OCI-LY7 (cell line): Measurements from ENCODE around the gene NPAS2. TPM values are rescaled to one million over a fixed set of nuclear protein-coding genes. Genes with fewer than 3 reads are reported as not detected.

Experiments
- BruUV-seq: library from RNA; stranded (reverse); fragments of 400-500 nt; replicated peaks from 2 replicates; lab custom pipeline; 2021; lab: Mats Ljungman, UMichigan
- CTCF ChIA-PET: fragments of 300-600 bp; sonication (Branson Sonifier 250); formaldehyde crosslinking; loops from one replicate; lab custom pipeline; 2022; ENCODE audit warnings: antibody characterized with exemption; ENCODE audit not compliant: unreplicated experiment; lab: Charles Lee
- POLR2A ChIA-PET: fragments of 300-600 bp; sonication (Branson Sonifier 250); formaldehyde crosslinking; loops from one replicate; lab custom pipeline; 2022; ENCODE audit warnings: antibody characterized with exemption; lab: Charles Lee
- DNase-seq: peaks from one replicate; pipeline ENCODE4 v3.0.0-alpha.2; 2015; ENCODE audit warnings: low spot score
- H2AFZ ChIP-seq: fragments of 200-600 bp; sonication (generic), shearing (Covaris generic); 2 replicates; pipeline ENCODE4 v1.6.1; 2014; ENCODE audit warnings: mild to moderate bottlenecking, antibody characterized with exemption, low read length, moderate library complexity
- H3K27ac ChIP-seq: fragments of 200-600 bp; sonication (generic); 2 replicates; pipeline ENCODE4 v1.5.1; 2014; ENCODE audit warnings: mixed run types, low read depth, mild to moderate bottlenecking, moderate library complexity, low read length, inconsistent platforms; ENCODE audit not compliant: poor library complexity, severe bottlenecking
- H3K36me3 ChIP-seq: fragments of 200-600 bp; sonication (generic); 2 replicates; pipeline ENCODE4 v1.6.1; 2014; ENCODE audit warnings: mild to moderate bottlenecking, antibody characterized with exemption, low read length, moderate library complexity, mixed read lengths; ENCODE audit not compliant: insufficient read depth
- H3K4me1 ChIP-seq: fragments of 200-600 bp; sonication (generic); 2 replicates; pipeline ENCODE4 v1.5.1; 2014; ENCODE audit warnings: mild to moderate bottlenecking, low read length; ENCODE audit not compliant: insufficient read depth, poor library complexity, severe bottlenecking
- H3K4me2 ChIP-seq: fragments of 200-600 bp; sonication (generic); 2 replicates; pipeline ENCODE4 v1.6.1; 2014; ENCODE audit warnings: mild to moderate bottlenecking, low read length
- H3K4me3 ChIP-seq: fragments of 200-600 bp; sonication (generic); 2 replicates; pipeline ENCODE4 v1.5.1; 2014; ENCODE audit warnings: mild to moderate bottlenecking, low read depth, low read length; ENCODE audit not compliant: poor library complexity, severe bottlenecking
- H3K79me2 ChIP-seq: fragments of 200-600 bp; sonication (generic); 2 replicates; pipeline ENCODE4 v1.6.1; 2016; ENCODE audit warnings: low read depth, mild to moderate bottlenecking, low read length, moderate library complexity, mixed read lengths; ENCODE audit not compliant: insufficient read depth
- H3K9me2 ChIP-seq: fragments of 200-600 bp; sonication (generic); 2 replicates; pipeline ENCODE4 v1.6.1; 2016; ENCODE audit warnings: mild to moderate bottlenecking, low read length, mixed read lengths; ENCODE audit not compliant: insufficient read depth
- H3K9me3 ChIP-seq: fragments of 200-600 bp; sonication (generic); 2 replicates; pipeline ENCODE4 v1.6.1; 2014; ENCODE audit warnings: mild to moderate bottlenecking, mixed run types, low read length, mixed read lengths
- H4K20me1 ChIP-seq: fragments of 200-600 bp; sonication (generic); 2 replicates; pipeline ENCODE4 v1.6.1; 2014; ENCODE audit warnings: mild to moderate bottlenecking, antibody characterized with exemption, low read length, moderate library complexity, mixed read lengths; ENCODE audit not compliant: insufficient read depth
- CTCF ChIP-seq: fragments of 200-600 bp; sonication (generic); conservative IDR thresholded peaks from 2 replicates; pipeline ENCODE4 v1.5.1; 2014; ENCODE audit warnings: mild to moderate bottlenecking, antibody characterized with exemption, low read length, moderate library complexity, mixed read lengths
- EZH2phosphoT487 ChIP-seq: fragments of 200-600 bp; sonication (generic); IDR thresholded peaks from 2 replicates; pipeline ENCODE4 v1.6.1; 2018; ENCODE audit warnings: low read depth, borderline replicate concordance, mild to moderate bottlenecking, mixed run types, antibody characterized with exemption, low read length, moderate library complexity, mixed read lengths
- intact Hi-C: fragments of 100-400 bp; cut with micrococcal nuclease; formaldehyde crosslinking; loops from one replicate; pipeline ENCODE4 v1.10.0; 2022; ENCODE audit not compliant: unreplicated experiment
- total RNA-seq, 2 experiments: library from RNA; depleted of rRNA in 1 of 2; stranded (reverse); fragments of >200 nt in 1 of 2; shearing (Covaris generic) in 1 of 2; gene quantifications; 2 replicates each; pipeline ENCODE4 v1.2.3, GENCODE V29; 2014 to 2022

Gene NPAS2
- total RNA-seq, 2 experiments from 2014 or later: not detected

- intact Hi-C loops: no loop called here
- no peaks in the 10 kb centered on the region for H3K4me1 ChIP-seq
- DNase-seq: no peak
- H3K9me2 ChIP-seq: no peaks in the 10 kb centered on the region
- H3K79me2 ChIP-seq: no peaks in the 10 kb centered on the region
- H3K4me2 ChIP-seq: no peak overlapping the region
- no peak overlapping the region for H2AFZ ChIP-seq
- H3K36me3 ChIP-seq: no peaks in the 10 kb centered on the region
- H3K9me3 ChIP-seq: no peaks in the 10 kb centered on the region
- no TSS peak for BruUV-seq
- ChIA-PET POLR2A (no interaction called here), CTCF (no interaction called here)
- H3K27ac ChIP-seq: no peak overlapping the region
- H3K4me3 ChIP-seq: no peak overlapping the region
- no peaks in the 10 kb centered on the region for H4K20me1 ChIP-seq
- TF ChIP-seq CTCF (no peak), EZH2phosphoT487 (no peak)
Observed at GRCh38 chr2:100853909-100854810, 34.2 kb downstream of the NPAS2 start.

GRCh38 chr2:100855084-100855483, 35.1 kb downstream of the NPAS2 start:
- BruUV-seq: no TSS peak
- no peaks in the 10 kb centered on the region for H3K4me1 ChIP-seq
- no peak for DNase-seq
- H3K9me3 ChIP-seq: no peaks in the 10 kb centered on the region
- H3K9me2 ChIP-seq: no peaks in the 10 kb centered on the region
- intact Hi-C loops: no loop called here
- no peaks in the 10 kb centered on the region for H4K20me1 ChIP-seq
- H3K79me2 ChIP-seq: no peaks in the 10 kb centered on the region
- no peak for TF ChIP-seq EZH2phosphoT487
- TF ChIP-seq CTCF: no peak
- no peak overlapping the region for H3K4me3 ChIP-seq
- ChIA-PET POLR2A (no interaction called here), CTCF (no interaction called here)
- no peak overlapping the region for H3K27ac ChIP-seq
- no peak overlapping the region for H2AFZ ChIP-seq
- H3K36me3 ChIP-seq: no peaks in the 10 kb centered on the region
- H3K4me2 ChIP-seq: no peak overlapping the region

DNA sequence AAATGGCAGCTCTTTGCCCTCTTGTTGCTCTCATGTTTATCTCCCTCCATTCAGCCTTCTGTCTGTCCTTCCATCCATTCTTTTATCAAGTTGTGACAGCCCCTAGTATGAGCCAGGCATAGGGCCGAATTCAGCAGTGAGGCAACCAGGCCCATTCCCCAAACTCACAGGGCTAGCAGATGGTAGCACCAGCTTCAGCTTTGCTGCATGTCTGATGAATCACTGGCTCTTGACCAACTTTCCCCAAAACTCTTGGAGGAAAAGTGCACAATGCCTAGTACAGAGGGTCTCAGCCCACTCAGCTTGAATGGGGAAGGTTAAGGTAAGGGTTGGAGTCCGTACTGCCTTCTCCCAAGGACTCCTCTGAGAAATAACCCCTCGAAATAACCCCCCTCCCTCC, 35.7 kb downstream of the NPAS2 start:
- H3K4me2 ChIP-seq: no peak overlapping the region
- CTCF ChIA-PET: no interaction called here

More for the DNA sequence above, 35.7 kb downstream of the NPAS2 start:
- no peaks in the 10 kb centered on the region for H3K4me1 ChIP-seq
- no peak overlapping the region for H2AFZ ChIP-seq
- no peaks in the 10 kb centered on the region for H3K36me3 ChIP-seq
- H3K27ac ChIP-seq: no peak overlapping the region
- no peaks in the 10 kb centered on the region for H3K9me3 ChIP-seq
- H3K9me2 ChIP-seq: no peaks in the 10 kb centered on the region
- TF ChIP-seq CTCF: no peak
- TF ChIP-seq EZH2phosphoT487: no peak
- POLR2A ChIA-PET: no interaction called here
- no peak overlapping the region for H3K4me3 ChIP-seq
- no peaks in the 10 kb centered on the region for H4K20me1 ChIP-seq
- intact Hi-C loops: no loop called here
- BruUV-seq: no TSS peak
- DNase-seq: no peak
- no peaks in the 10 kb centered on the region for H3K79me2 ChIP-seq
